ENCODE results near the gene CADPS2.

The CADPS2 gene

DNA sequence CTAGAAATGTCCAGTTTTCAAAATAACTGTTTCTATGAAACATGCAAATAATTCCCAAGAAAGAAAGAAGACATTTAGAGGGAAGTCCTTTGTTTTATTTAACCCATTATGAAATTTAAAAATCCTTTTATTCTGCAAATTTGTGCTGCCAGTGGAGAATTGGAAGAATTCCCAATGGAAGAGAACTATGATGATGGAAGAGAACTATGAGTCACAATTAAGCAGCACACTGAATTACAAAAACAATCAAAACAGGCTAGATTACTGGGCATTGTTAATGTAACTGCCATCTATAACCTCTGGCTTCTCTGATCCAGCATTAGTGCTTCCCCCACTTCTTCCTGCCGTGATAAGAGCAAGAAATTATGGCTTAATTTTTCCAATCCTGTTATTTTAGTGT is 455.6 kb downstream of the CADPS2 start:
- DNase-seq = no peak

DNA sequence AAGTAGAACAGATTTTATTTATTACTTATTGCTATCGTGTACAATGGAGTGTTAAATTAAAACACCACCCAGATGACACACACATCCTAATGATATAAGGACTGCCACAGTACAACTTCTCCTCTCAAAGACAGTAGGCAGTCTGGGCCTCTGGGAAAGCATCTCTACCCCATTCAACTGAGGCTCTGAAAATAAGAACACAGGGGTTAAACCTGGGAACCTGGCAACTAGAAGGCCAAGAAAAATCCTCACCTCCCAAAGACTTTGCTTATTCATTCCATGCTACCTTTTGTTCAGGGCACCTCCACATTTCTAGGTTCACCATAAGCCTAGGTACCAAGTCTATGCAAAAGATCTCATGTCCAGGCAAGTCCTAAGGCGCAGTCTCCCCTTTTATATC is 456.3 kb downstream of the CADPS2 start:
- no peak for DNase-seq

DNA sequence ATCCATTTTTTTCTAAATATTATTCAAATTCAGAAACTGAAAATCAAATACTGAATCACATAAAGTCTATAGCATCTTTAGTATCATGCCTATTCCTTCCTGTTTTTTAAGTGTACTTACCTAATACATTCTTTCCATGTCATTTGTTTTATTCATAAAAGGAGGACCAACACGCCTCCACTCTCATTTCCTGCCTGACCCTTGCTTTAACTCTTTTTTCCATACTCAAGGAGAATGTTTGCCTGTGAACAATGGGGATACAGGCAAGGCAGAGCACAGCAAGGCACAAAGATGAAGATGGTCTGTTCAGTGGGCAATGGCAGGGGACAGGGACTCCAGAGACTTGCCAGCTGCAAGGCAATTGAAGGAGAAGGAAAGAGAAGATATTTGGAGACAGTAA is 460.5 kb downstream of the CADPS2 start:
- no peak for DNase-seq

DNA sequence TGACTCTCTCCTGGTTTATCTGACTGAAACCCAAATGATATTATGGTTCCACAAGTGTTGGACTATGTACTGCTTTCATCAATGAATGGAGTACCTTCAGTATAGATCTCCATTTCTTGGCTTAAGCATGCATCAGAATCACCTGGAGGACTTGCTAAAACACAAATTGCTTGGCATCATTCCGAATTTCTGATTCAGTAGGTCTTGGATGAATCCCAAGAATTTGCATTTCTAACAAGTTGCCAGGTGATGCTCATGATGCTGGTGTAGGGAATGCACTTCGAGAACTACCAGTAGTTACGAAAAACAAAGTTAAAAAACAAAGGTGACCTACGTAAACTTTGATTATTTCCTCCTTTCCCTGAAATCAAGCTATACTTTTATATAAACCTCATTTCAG is 462.7 kb downstream of the CADPS2 start:
- no peak for DNase-seq

DNA sequence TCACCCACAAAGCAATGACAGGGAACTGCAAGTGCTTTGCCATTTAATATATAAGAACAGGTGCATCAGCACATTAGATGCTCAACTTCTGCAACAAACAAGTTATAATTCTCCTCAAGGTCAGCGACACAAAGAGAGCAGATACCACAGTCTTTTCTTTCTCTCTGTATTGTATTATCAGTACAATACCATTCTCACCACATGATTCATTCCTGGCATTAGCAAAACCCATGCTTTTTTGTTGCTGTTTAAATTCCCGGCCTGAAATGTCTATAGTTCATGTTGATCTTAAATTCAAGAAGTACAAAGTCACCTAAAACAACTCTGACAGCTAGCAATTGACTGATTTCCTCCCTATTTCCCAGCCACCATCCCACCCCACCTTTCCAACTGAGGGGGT is 469.9 kb downstream of the CADPS2 start:
- DNase-seq = no peak

DNA sequence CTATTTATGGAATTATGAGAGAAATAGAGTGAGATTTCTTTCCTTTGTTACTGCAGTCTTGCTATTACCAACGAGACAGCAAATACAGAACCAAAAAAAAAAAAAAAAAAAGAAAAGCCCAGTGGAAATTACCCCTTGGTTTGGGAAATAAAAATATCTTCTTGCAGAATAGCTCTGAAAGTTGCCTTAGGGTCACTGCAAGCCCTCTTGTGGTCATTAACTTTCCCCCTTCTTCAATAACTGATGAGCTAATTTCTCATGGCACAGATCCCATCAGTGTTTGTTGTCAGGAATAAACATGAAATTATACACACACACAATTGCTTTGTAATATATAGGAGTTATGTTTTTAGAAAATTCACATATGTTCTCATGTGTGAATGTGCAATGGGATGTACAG is 470.8 kb downstream of the CADPS2 start:
- no peak for DNase-seq

DNA sequence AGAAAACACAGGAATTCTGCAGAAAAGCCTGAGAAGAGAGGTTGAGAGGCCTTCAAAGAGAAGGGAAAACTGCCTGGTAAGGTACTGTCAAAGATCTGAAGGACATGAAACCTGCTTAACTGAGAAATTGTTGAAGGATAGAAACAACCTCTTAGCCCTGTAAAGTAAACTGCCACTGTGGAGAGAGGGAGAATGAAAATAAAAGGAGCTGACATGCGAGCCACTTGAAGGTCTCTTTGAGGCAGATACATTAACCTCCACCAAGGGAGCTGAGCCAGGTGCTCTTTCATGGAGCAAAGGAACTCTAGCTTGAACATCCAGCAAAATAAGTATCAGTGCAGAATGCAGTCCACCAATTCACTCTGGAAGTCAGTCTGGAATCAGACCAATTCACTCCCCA is 472.9 kb downstream of the CADPS2 start:
- no peak for DNase-seq

DNA sequence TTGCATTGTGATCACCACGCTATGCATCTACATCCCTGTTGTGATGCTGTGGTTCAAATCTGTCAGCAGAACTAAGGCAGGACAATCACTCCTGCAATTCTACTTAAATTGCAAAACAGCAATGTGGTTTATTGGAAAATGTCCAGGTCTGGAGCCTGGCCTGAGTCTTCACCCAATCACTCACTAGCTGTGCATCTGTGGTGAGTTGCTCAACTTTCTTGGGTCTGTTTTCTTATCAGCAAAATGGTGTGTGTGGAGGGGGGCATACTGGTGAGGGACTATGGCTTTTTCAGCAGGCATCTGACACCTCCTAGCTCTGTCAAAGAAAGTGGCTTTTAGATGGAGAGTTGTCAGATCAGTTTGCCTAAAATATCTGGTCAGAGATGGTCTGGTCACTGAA is 473.4 kb downstream of the CADPS2 start:
- no peak for DNase-seq

DNA sequence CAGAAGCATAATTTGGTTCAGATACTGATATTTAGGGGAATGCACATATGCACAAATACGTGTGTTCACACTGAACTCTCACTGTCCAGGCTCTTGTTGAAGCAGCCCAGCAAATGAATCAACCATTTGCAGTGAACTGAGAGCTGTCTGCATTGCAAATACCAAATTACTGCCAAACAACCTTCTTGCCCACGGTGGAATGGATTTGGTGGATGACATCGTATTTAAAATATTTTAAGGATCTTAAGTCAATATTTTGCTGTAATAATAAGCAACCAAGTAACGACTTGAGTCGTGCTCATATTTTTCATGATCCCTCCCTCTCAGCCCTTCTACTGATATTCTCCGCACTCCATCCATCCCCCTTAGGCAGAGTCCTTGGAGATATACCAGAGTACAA is 473.8 kb downstream of the CADPS2 start:
- no peak for DNase-seq

DNA sequence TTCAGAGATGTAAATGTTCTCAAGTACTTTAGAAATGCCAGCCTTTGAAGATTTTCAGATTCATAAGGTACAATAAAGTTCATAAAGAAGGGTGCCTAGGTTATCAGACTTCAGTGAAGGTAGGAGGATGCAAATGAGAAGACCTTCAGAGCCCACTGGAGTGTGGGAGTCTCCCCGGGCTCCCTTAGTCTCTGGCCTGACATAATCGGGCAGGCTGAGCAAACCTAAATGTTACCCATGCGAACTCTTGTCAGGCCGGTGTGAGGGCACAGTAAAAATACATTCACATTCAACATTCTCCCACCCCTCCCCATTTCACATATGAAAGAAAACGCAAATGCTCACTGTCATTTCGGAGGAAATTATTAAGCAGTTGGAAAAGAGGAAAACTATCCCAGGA is 479.1 kb downstream of the CADPS2 start:
- DNase-seq = no peak

DNA sequence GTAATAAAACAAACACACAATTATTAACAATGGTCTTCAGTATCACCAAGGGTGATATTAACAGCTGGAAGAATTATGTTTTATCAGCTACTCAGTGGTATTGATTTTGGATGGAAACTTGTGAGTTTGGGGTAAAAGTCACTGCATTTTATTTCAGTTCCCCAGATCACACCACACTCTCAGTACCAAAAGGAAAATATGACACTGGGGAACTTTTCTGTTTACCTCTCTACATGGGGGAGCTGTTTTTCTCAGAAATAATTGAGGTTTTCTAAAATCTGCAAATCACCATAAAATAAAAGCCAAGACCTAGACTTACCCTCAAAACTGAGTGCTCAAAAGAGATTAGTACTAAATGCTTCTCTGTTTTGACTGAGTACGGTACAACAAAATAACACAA is 483.1 kb downstream of the CADPS2 start:
- no peak for DNase-seq

DNA sequence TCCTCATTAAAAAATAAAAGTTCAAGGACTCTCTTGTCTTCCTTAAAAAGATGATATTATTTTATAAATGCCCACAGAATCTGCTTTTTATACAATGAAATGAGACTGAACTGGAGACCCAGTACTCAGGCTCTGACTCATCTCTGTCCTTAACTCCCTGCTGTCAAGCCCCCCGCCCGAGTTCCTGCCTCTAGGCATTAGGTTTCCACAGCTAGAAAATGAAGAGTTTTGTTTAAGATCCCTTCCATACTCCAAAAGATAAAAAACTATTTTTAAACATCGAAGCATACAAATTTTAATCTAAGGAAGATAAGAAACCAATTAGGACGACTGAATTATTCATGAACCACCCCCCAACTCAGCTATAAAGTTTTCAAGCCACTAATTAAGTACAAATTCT is 484.0 kb downstream of the CADPS2 start:
- no peak for DNase-seq

DNA sequence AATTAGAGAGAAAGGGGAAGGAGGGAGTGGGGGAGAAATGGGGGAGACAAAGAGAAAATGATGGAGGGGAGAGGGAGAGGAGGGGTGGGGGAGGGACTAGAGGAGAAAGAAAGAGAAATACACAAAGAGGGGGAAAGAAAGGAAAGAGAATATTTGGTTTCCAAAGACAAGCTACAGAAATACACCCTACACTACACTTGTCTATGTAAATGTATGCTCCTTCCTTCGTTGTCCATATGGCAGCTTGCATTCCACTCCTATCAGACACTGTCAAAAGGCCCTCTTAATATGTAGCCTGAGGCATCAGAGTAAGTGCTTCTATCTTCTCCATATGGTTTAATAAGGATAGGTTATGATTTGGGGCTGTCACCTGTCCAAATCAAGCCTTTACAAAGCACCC is 488.9 kb downstream of the CADPS2 start:
- no peak for DNase-seq

DNA sequence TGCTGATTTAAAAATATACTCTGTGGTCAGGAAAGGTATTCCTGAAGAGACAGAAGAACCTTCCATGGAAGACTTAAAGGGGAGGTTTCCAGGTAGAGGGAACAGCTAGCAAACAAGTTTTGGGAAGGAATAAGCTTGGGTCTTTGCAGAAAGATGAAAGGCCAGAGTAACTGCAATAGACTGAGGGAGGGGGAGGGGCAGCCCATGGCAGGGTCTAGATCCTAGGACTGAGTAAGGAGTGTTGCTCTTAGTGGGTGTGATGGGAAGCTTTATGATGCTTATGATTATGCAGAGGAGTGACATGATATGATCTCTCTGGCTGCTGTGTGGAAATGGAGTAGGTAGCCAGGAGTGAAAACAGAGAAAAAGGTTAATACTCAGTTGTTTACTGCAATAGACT is 491.7 kb downstream of the CADPS2 start:
- no peak for DNase-seq

DNA sequence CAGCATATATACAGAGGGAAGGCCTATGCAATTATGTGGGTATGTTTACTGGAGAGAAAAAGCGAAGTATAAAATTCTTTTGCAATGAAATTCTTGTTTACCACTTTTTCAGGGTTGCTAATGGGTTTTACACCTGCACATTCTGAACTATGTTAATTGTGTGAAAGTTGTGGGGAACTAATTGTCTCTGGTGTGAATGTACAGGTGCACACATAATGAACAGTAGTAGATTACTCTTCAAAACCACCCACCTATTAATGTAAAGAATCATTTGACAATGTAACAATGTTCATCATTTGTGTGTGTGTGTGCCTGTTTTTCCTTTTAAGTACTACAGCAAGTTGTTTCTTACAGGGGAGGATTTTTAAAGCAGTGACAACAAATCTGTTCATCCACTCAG is 501.7 kb downstream of the CADPS2 start:
- DNase-seq = no peak

DNA sequence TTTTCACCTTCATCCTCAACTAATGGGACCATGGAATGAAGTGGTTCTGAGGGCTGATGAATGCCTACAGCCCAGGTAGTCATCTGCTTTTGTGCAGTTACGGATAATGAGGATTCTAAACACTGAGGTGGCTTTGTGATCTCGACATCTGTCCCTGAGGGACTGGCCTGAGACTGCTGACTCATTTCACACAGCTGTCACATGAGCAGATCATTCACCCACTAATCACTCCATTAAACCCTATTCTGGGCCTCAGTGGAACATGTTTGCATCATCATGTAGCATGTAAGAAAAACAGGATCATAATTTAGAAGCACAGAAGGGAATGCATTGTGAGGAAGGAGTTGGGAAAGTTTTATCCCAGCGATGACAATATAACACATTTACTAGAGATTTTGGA is 502.3 kb downstream of the CADPS2 start:
- DNase-seq = no peak

DNA sequence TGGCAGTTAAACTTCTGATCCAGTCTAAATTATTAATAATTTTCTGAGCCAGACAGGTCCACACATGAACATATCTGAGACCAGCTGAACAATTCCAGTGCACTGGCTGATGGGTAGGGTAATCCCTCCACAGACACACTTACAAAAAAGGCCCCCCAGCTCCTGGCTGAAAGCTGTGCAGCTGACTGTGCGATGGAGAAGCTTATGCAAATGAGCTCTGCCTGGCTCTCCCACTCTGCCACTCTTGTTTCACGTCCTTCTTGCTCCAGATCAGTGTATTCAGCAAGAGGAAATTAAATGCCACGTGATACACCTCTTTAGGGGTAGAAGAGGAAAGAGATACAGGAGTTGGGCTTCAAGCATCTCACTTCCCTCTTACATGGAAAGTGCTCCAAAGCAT is 505.3 kb downstream of the CADPS2 start:
- DNase-seq = no peak

DNA sequence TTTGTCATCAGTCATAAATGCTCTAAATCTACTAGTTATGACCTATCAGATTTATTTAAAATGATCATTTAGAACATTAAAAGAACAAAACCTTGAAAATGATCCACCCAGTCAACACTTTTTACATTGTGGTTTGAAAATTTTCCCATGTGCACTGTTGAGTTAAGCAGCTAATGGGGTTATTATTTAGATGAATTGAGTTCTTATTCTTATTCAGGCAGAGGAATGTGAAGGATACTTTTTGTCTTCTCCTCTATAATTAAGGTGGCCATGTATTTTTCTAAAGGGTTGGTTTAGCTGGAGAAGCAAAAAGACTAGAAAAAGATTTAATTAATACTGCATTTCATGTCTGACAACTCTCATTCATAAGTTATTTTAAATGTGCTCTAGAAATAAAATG is 506.8 kb downstream of the CADPS2 start:
- no peak for DNase-seq

DNA sequence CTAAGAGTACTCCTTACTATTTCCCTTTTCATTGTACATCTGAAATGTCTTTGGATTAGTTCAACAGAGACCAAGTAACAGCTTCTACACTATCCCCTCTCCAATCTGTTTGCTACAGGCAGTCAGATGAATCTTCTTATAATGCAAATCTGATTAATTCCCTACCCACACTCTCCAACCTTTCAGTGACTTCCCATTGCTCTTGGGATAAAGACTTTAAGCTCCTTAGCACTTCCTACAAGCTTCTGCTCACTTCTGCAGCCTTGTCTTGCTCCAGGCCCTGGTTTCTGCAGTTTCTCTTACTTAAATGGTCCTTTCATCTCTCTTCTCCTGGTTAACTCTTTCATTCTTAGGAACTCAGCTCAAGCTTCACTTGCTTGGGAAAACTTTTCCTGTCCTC is 516.5 kb downstream of the CADPS2 start:
- DNase-seq = no peak

DNA sequence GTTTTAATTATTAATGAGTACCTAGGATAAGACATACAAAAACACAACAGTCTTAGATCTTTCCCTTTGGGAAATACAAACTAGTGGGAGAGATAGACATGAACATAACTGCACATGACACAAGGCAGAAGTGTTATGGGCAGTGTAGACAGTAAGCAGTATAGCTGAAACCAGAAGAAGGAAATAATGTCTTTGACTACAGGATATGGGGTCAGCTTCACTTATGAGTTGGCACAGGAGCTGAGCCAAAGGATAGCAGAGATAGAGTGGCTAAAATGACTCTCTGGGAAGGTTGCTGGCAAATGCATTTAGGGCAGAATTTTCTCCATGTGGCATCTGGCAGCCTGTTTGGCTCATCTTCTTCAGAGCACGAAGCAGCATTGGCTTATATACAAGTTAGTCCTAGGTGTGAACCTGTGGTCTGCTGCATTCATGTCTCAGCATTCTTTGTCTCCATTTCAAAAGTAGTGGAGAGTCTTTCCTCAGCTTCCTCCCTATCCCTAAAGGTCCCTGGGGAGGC is 521.4 kb downstream of the CADPS2 start:
- DNase-seq = no peak

DNA sequence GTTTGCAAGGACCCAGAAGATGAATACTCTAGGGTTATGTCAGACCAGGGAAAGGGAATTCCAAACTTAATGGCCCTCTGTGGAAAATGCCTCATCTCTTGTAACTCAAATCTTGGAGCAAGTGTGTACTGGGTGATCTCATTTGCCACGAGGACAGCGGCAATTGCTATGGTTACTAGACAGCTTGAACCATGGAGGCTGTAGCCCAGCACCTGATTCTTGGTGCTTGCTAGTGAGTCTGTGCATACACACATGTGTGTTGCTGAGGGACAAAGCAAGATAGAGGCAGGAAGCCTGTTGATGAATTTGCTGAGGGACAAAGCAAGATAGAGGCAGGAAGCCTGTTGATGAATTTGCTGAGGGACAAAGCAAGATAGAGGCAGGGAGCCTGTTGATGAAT is 523.1 kb downstream of the CADPS2 start:
- DNase-seq = no peak

DNA sequence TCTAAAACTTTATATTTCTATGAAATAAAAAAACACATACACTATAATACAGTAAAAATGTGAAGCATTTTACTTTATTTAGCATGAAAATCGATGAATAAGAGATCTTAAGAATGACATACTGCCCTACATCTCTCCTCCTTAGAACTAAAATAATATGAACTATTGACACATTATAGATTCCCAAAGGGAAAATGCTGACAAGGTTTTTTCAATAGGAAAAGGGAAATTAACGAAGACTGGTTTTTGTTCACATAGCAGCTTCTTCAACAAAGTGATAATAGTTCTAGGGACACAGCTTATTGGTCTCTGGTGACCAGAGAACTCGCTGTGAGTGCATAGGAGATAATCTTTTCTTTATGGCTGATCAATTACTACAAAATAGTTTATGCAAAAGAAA is 523.8 kb downstream of the CADPS2 start:
- no peak for DNase-seq

DNA sequence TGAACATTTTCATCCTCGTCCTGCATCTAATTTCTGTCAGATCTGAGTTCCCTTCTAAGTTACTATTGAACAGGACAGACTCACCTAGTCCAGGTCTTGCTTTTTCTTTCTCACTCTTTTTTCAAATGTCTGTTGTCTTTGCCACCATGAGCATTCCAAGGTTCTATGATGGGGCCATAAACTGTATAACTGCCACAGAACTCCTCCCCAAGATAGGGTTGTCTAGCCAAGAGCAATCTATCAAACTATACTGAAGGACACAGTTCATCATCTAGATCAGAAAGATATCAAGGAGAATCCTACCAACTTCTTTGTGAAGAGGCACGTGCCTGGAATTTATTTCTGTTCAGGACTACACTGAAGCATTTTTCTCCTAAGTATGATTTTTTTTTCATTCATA is 531.6 kb downstream of the CADPS2 start:
- DNase-seq = no peak

DNA sequence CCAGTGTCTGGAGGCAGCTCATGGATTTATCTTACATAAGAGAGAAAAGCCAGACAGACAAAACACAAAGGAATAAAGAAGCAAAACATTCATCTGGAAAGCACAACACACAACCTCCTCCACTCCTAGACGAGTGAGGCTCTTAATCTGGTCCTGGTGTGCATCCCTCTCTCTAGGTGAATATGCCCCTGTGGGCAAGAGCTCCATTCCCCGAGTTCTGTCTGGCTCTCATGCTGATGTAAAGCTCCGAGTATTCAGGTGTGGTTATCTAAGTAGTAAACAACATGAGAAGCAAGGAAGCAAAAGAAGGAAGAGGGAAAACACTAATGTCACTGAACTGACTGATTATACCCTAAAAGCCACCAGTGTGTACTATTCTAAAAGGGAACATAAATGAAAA is 533.8 kb downstream of the CADPS2 start:
- DNase-seq = no peak

DNA sequence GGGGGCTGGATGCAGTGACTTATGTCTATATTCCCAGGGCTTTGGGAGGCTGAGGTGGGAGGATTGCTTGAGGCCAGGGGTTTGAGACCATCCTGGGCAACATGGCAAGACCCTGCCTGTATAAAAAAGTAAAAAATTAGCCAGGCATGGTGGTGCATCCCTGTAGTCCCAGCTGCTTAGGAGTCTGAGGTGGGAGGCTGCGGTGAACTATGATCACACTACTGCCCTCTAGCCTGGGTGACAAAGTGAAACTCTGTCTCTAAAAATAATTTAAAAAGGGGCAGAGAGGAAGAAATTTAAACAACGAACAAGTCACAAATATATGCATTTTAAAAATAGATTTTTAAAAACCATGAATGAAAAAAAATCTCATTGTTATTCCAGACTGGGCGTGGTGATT is 535.6 kb downstream of the CADPS2 start:
- DNase-seq = no peak

DNA sequence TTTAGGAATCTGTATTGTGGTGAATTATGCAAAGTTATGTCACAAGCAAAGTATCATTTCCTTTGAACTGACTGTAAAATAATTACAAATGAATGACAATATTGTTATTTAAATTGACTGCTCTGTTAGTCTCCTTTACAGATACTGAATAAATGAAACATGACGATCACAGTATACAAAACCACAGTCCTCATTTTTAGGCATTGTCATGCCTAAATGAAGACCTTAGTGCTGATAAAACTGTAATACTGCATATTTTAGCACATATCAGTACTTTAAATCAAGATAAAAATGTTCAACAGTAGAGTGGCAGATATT is 542.0 kb downstream of the CADPS2 start:
- DNase-seq = no peak
